NCI-H1105 (cell line): ENCODE measurements around the gene PATJ.
A peak's percentile ranks its signal among the peaks of the same experiment; 100 is the strongest.
"Not testable (repeated sequence)": the region's sequence is repeated elsewhere in the genome, so short reads cannot be mapped to it uniquely, and the experiment has no call there.

ENCODE experiments used
- DNase-seq: peaks from one replicate; lab custom pipeline; 2025; lab: John Stamatoyannopoulos, UW

PATJ gene

DNA sequence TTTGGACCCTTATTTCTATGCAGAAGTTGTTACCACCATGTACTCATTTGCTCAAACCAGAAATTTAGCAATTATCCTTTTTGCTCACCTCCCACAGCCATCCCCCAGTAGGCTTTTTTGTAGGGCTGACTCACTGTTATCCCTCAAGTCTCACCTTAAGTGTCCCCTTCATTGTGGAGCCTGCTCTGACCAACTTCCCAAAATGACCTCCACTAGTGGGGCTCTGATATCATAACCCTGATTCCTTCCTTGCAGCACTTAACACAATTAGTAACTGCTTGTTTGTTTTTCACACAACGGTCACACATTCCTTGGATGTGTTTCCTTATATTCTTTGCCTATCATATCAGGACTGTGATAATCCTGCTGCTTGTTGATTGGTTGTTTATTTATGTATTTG, 76.7 kb downstream of the PATJ start:
- DNase-seq: no peak

DNA sequence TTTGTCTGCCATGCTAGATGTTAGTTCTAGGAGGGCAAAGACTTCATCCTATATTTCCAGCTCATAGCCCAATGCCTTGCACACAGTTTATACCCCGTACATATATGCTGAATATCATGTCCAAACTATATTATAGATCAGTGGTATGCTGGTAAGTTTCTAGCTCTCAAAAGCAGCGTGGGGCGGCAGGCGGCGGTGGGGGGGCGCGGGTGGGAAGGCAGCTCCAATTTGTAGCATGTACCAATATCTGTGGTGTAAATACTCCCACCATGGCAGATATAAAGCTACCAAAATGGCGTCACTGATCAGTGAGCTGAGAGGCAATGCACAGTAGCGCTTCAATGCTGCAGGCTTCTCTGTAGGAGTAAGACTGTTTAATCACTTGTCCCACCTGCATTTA, 77.1 kb downstream of the PATJ start:
- no peak for DNase-seq

DNA sequence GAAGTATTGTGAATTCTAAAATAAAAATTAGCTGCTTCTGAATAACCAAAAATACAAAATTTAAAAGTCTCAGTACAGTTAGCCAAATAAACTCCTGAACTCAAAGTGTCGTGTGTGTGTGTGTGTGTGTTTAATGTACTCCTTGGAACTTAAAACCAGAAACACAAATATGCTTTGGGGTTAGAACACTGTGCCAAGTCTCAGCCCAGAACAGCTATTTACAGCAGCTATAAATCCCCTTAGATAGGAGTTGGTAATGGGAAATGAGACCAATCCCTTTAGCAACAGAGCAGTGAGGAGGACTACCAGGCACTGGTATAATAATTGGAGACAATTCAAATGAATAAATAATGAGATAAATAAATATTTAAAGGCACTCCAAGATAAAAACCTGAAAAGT, 83.1 kb downstream of the PATJ start:
- no peak for DNase-seq

DNA sequence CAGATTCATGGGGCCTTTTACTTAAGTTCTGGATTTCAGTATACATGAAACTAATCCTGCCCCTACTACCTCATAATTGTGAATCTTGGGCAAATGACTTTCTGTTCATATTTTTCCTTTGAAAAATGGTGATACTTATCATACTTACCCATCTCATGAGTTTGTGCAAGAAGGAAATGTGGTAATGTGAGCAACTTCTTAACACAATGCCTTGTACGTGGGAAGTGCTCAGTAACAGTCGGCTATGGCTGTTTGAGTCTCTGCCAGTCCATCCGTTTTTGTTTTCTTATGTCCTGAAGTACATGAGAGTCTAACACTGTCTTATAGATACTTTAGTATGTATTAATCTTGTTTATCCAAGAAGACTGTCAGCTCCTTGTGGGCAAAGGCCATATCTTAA, 86.5 kb downstream of the PATJ start:
- DNase-seq: no peak

DNA sequence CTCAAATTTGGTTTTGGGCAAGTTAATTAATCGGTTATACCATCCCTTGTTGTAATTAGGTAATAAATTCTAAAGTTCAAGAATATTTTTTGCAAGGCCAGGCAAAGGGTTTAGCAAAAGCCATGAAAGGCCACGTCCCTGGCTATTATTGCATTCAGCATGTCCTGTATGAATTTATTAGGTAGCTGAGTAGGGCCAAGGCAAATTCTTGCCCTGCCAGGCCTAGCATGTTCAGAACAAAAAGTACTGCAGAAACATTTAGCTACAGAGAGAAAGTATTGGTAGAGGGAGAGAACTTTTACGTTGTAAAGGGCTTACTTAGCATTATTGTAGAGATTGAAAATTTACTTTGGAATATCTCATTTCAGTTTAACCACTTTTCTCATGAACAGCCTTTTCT, 94.4 kb downstream of the PATJ start:
- no peak for DNase-seq

DNA sequence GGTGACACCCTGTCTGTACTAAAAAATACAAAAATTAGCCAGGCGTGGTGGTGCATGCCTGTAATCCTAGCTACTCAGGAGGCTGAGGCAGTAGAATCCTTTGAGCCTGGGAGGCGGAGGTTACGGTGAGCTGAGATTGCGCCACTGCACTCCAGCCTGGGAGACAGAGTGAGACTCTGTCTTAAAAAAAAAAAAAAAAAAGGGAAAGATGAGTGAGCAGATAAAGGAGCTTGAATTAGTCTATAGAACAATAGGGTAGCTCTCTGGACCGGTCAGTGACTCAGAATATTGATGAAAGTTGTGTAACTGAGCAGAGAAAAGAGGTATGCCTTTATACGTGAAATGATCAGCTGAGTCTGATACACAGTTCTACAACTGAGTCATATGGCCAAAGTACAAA, 95.3 kb downstream of the PATJ start:
- not testable (repeated sequence) for DNase-seq

DNA sequence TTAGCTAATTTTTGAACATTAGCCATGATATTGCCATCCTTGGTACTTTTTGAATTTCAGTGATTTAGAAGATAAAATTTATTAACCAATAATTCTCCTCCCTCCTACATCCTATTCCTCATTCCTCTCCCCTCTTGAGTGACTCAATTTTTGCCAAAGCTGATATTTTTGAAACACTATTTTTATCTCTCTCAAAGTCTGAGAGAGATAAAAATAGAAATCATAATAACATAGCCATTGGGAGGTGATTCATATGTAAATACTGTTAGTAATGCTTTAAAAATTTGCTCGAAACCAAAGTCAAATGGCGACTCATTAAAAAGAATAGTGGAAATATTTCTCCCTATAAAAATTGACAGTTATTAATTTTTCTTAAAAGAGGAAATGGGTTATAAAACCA, 97.4 kb downstream of the PATJ start:
- no peak for DNase-seq

DNA sequence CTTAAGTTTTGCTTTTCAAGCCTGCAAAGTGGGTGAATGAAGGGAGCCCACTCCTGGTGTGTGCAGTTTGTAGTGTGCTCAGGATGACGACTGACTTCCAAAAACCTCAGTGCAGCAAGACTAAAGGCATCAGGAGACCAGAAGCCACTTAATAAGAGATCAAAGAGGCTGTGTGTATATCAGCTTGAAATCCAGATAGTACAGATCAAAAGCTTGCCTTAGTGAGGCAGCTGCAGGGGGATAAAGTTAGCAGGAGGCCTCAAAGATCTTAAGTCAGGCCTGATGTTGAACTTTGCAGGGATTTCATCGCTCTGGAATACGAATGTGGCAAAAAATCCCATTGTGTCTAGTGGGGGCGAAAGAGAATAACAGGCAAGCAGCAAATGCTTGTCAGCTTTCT, 99.8 kb downstream of the PATJ start:
- DNase-seq: no peak

DNA sequence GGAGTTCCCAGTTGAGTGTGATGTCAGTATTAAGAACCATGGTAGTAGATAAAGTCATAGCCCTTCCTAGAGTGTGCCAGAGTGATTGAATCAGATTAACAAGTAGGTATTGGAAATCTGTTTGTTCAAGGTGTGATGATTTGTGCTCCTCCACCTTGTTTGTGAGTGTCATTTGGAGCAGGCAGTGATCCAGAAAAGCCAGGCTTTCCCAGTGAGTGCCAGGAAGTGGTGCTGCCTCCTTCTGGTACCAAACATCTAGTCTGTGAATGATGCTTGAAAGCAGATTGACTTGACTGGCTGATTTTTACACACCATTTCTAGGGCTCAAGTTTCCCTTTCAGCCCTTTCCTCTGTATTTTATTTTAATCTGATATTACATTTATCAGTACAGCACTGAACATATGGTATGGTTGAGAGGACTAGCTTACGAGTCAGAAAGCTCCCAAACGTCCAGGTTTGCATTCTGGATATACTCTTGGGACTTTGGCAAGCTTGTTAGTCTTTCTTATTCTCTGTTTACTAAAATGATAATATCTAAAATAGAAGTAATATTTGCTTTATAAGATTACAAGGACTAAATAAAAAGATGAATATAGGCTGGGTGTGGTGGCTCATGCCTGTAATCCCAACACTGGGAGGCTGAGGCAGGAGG, 100.7 kb downstream of the PATJ start:
- no peak for DNase-seq

DNA sequence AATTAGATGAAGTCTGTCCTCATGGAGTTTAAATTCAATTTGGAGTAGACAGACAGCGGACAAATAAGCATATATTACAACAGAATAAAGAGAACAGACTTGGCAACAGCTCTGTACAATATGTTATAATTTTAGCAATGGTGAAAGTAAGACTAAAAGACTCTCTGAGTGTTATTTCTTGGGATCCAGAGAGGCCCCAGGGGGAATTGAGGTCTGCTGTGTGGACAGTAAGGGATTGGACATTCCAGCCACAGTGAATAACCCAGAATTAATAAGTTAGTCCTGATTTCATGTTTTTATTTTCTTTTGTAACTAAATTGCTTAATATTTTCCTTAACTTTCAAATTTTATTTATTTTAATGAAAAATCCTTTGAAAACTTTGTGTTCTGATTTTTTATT, 101.7 kb downstream of the PATJ start:
- DNase-seq: no peak

DNA sequence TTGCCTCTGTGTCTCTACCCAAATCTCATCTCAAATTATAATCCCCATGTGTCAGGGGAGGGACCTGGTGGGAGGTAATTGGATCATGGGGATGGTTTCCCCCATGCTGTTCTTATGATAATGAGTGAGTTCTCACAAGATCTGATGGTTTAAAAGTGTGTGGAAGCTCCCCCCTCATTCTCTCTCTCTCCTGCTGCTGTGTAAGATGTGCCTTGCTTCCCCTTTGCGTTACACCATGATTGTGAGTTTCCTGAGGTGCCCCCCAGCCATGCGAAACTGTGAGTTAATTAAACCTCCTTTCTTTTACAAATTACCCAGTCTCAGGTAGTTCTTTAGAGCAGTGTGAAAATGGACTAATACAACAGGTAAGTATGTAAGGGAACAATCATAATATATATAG, 102.4 kb downstream of the PATJ start:
- not testable (repeated sequence) for DNase-seq

DNA sequence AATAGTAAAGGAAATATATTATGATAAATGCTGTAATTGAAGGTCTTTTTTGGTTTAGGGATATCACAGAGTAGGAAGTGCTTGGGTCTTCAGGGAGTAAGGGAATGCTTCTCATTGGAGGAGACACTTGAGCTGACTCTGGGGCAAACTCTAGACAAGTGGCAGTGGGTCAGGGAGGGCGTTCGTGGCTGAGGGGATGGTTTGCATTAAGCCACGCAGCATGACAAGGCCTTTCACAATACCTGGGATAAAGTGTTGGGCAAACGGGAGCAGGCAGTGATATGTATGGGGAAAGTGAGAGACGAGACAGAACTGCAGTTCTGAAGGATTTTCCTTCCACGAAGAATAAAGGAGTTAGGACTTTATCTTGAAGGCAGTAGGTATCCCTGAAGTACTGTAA, 109.0 kb downstream of the PATJ start:
- no peak for DNase-seq

DNA sequence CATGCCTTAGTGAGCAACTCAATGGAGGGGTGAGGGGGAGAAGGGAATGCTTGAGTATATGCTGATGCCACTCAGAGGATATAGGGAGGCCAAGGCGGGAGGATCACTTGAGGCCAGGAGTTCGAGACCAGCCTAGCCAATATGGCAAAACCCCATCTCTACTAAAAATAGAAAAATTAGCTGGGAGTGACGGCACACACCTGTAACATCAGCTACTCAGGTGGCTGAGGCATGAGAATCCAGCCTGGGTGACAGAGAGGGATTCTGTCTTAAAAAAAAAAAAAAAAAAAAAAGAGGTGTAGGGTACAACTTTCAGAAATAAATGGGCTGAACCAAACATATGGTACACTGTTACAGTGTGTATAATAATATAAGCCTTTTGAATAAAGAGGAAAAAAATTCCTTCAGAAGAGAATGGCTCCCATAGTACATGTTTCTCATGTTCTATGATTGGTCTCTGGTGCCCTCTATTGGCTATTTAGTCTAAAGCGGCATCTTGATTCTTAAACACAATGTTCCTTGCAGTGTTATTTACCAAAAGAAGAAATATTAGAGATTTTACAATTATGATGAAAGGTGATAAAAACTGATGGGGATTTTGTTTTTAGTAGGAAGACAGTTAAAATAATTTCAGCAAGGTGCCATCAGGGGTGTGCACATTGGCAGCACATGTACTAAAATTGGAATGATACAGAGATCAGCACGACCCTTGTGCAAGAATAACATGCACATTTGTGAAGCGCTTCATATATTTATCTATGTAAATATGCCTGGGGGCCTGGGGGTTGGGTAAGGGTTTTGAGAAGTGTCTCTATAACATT, 109.8 kb downstream of the PATJ start:
- peak; percentile 50 for DNase-seq

DNA sequence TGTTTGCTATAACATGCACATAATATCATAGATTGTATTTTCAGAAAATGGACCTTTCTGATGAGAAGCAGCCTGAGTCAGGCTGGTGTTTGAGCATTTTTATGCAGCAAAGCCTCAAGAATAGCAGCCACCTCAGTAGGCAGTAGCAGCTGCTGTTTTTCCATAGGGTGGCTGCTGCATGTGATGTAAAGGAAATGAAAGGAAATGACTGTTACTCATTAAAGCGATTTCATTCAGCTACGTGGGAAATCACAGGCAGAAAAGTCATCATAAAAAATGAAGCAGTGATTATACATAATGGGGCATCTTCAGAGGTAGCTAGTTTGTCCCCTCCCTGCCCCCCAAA, 110.4 kb downstream of the PATJ start:
- no peak for DNase-seq

DNA sequence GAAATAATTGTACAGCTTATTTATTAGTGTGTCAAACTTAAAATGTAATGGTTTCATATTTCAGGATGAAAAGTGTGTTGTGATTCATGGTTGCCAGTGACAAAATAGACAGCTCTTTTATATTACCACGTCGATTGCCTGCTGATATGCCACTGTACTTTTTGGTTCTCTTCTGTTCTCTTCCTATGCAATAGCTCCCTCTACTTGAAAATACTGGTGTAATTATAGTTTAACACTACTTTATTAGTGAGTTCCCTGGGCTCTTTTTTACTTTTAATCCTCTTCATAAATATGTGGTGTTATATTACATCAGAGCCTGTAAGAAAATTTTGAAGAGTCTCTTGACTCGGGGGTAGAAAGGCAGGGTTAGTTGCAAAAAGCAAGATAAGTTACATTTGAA, 111.3 kb downstream of the PATJ start:
- no peak for DNase-seq

DNA sequence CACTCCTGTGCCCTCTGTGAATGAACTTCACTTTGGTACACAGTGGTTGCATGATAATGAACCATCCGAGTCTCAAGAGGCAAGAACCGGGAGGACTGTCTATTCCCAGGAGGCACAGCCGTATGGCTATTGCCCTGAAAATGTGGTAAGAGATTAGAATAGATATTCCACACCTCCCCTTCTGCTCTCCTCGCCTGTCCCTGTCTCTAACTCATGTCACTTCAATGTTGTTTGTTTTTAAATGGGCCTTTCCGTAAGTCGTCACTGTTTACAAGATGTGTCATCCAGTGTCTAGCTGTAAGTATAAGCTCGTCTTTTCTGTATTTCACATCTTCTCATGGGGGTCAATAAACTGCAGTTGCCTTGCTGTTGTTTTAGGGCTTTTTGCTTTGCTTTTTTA, 122.2 kb downstream of the PATJ start:
- DNase-seq: no peak

DNA sequence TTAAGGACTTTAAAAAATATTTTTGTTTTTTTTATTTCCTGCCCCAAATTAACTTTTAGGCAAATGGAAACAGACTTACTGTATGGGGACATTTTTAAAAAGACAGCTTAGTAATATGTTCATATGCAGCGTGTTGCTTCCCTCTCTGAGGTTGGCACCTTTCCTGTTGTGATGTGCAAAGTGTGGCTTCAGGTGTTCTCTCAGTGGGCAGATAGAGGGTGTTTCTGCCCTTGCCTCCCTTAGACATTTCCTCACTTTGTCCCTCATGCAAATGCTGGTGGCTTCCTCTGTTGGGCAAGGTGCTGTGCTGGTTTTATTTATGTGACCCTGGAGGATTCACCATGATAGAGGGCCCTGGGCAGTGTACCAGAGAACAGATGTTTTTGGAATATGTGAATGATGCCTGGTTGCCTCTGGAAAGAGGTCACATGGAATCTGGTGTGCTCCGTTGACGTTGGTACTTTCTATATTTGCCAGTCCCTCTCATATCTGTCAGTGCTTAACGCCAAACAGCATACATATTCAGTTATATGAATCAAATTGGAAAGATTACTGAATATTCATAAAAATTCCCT, 123.5 kb downstream of the PATJ start:
- no peak for DNase-seq

DNA sequence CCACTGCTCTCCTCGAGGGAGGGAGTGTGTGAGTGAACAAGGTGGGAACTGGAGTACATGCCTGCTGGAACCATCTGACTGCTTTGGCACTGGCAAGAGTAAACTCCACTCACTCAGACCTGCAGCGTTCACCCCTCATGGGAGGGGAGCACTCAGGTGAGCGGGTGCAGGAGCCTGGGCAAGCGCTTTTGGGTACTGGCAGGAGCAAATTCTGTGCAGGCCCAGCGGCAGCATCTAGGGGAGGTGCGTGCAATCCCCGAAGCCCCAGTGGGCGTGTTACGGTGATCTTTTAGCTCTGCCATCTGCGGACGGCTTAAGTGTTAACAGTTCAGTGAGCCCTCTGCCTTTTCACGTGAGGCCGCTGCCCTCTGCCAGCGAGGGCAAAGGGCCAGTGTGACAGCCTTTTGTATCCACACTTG, 127.4 kb downstream of the PATJ start:
- DNase-seq: no peak

DNA sequence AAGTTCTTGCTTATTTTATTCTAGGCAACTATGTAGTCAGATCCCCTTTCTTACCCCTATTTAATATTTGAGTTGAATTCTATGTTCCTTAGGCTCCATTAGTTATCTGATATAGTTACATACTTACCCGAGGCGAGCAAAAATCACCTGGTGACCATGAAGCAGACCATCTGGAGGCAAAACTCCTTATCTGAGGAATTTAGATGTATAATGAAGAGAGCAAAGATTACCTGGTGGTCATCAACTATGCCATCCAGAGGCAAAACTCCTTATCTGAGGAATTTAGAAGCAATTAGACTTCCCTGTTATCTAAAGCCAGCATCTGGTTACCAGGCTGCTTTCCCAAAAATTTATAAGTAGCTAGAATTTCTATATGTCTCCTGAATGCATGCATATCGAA, 129.9 kb downstream of the PATJ start:
- DNase-seq: no peak

DNA sequence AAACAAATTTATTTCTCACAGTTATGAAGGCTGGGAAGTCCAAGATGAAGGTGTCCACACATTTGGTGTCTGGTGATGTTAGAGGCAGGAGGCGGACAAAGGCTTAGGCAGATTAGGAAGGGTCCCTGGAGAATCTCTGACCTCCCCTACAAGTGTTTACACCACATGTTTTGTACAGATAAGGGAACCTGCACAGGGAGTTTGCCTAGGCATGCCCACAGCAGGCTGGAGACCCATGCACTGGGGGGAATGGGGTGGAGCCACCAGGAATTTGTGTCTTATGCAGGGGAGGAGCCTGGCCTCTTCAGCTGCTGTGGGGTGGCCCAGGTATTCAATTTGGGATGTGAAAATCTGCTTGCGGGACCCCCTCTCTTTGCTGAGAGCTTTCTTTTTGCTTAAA, 131.3 kb downstream of the PATJ start:
- DNase-seq: no peak

DNA sequence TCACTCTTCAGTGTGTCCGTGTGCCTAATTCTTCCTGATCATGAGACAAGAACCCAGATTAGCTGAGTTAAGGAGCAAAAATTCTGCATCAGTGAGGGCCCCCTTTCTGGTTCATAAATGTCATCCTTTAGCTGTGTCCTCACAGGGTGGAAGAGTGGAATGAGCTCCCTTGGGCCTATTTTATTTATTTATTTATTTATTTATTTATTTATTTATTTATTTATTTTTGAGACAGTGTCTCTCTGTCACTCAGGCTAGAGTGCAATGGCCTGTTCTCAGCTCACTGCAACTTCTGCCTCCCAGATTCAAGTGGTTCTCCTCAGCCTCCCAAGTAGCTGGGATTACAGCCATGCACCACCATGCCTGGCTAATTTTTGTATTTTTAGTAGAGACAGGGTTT, 131.7 kb downstream of the PATJ start:
- no peak for DNase-seq

DNA sequence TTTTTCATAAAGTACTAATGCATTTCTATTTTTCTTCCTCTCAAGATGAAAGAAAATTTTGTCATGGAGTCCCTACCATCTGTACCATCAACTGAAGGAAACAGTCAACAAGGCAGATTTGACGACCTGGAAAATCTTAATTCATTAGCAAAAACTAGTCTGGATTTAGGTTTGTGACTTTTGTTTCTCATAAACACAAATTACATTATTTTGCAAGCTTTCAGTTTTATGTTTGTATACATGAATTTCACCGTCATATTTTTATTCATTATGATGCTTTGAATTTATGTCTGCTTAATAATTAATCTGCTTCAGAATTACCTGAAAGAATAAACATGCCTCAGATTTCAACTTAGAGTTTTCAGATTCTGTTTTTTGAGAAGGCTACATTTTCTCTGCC, 132.9 kb downstream of the PATJ start:
- no peak for DNase-seq

DNA sequence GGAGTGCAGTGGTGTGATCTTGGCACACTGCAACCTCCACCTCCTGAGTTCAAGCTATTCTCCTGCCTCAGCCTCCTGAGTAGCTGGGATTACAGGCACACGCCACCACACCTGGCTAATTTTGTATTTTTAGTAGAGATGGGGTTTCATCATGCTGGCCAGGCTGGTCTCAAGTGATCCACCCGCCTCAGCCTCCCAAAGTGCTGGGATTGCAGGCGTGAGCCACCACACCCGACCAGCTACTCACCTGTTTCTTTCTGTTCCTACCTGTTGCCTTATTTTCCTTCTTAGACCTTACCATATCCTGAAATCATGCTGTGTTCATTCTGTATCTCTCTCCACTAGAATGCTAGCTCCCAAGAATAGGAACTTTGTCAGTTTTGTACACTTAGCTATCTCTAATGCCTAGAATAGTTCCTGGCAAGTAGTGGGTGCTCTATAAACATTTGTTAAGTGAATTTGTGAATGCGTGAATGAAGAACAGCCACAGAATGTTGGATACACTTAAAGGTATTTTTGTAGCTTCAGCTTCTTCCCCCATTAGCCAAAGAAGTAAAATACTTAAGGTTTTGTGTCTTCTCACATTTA, 137.7 kb downstream of the PATJ start:
- not testable (repeated sequence) for DNase-seq
